Choroid plexus epithelial cell (primary cell): ENCODE measurements around the gene SLC35F1.

ENCODE experiments used
- DNase-seq: peaks from one replicate; pipeline ENCODE4 v3.0.0-alpha.2; 2010; ENCODE audit warnings: low read depth
- H3K4me3 ChIP-seq: 2 replicates; pipeline ENCODE4 v1.5.1; 2011; ENCODE audit warnings: low read depth, mild to moderate bottlenecking, control low read depth, low read length, moderate library complexity
- TF ChIP-seq, protein P1 (sequence below): conservative IDR thresholded peaks from 2 replicates; pipeline ENCODE4 v1.5.1; 2011; ENCODE audit warnings: low read depth, mild to moderate bottlenecking, control low read depth, inconsistent platforms, low read length, moderate library complexity

The SLC35F1 gene

DNA sequence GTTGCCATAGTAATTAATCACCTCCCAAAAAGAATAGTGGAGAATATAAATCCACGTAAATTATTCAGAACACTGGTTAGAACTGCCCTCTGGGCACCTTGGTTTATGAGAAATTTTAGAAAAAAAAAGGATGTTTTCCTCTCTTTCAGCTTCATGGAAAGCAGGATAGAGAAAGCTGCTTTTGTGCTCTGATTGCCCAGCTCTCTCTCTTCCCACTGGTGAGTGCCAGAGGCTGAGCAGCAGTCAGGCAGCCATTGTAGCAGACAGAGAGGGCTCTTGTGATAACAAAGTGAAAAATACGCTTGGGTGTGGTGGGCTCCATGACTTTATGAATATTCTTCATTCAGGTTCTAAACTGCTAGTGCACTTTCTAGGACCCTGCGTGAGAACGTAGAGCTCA is 26.4 kb downstream of the SLC35F1 start:
- no peak overlapping the region for H3K4me3 ChIP-seq
- DNase-seq, result no peak
- TF ChIP-seq, protein P1, sequence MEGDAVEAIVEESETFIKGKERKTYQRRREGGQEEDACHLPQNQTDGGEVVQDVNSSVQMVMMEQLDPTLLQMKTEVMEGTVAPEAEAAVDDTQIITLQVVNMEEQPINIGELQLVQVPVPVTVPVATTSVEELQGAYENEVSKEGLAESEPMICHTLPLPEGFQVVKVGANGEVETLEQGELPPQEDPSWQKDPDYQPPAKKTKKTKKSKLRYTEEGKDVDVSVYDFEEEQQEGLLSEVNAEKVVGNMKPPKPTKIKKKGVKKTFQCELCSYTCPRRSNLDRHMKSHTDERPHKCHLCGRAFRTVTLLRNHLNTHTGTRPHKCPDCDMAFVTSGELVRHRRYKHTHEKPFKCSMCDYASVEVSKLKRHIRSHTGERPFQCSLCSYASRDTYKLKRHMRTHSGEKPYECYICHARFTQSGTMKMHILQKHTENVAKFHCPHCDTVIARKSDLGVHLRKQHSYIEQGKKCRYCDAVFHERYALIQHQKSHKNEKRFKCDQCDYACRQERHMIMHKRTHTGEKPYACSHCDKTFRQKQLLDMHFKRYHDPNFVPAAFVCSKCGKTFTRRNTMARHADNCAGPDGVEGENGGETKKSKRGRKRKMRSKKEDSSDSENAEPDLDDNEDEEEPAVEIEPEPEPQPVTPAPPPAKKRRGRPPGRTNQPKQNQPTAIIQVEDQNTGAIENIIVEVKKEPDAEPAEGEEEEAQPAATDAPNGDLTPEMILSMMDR, result no peak

DNA sequence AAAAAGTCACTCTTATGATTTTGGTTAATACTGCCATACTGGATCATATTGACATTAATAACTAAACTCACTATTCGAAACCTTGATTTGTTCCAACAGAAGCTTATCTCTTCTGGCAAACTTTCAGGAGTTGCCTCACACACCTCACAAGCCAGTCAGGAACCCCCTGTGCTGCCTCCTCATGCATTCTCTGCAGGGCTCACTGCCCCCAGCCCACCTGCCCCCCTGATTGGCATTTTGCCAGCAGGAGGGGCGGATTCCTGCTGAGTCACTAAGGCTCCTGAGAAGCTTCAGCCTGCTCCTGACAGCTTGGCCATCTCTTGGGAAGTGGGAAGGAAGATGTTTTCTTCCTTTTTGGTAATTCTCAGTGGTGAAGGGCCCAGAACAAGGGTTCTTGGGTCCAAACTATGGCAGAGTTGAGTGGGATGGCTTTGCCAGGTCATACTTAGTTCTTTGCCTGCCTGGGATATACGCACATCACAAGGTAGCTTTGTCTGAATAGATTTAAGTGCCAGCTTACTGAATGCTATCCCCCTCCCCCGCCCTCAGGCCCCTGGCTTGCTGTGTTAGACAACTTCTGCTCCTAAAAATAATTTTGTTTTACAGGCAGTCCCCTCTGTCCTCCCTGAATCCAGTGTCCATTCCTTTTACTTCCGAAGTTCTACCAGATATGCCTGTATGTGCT is 31.4 kb downstream of the SLC35F1 start:
- no peak for DNase-seq
- no peak overlapping the region for H3K4me3 ChIP-seq
- TF ChIP-seq, protein P1, result no peak

DNA sequence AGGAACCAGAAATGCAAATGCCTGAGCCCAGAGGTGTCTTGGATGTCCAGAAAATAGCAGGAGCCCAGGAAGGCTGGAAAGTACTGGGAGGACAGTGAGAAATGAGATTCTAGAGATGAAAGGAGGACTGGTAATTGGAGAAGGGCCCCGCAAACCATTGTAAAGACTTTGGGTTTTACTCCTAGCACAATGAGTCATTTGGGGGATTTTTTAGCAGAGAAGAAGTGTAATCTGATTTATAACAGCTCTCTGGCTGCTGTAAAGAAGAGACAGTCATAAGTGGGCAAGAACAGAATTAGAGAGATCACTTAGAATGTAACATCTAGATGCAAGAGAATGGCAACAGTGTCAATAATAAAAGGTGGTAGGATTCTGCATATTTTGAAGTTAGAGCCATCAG is 40.2 kb downstream of the SLC35F1 start:
- H3K4me3 ChIP-seq, result no peak overlapping the region
- TF ChIP-seq, protein P1, result no peak
- DNase-seq, result no peak

DNA sequence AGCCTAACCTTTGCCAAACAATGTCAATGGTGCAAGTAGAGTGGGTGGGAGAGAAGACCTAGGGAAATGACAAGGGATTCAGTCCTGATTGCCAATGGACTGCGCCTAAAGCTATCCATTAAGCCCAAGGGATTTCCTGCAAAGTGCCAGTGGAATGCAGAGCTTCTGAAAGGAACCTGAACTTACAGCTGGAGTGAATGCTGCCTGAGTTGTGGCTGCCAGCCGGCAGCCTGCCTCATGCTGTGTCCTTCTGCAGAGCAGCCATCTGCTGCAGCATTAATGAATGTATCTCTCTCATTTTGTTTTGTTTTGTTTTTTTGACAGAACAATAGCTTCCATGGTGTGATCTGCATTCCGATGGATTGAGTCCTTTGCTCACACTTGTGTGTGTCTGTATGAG is 44.7 kb downstream of the SLC35F1 start:
- TF ChIP-seq, protein P1, result no peak
- H3K4me3 ChIP-seq, result no peak overlapping the region
- DNase-seq, result peak; percentile 1

DNA sequence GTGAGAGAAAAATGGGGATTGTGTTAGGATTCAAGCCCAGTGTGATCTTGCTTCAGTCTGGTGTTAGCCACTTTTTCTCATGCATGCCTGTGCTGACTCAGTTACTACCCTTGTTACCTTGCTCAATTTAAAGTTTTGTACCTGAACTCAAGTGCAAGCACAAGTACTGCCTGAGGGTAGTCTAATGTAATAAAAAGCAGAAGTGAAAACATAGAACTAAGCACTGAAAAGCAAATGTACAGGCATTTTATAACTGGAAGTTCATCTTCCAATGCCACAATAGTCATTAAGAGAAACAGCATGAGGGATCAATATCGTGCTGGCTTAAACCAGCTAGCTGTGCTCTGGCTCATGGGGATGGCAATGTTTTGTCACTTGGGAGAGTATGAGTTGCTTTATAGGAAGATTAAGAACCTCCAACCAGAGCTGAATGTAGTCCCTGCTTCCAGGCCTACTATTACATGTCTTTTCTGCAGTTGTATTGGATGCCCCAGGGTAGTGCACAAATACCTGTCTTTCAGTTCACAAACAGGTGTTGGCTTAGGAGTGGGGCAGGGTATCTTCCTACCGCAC is 48.7 kb downstream of the SLC35F1 start:
- H3K4me3 ChIP-seq, result no peak overlapping the region
- DNase-seq, result no peak
- TF ChIP-seq, protein P1, result no peak

DNA sequence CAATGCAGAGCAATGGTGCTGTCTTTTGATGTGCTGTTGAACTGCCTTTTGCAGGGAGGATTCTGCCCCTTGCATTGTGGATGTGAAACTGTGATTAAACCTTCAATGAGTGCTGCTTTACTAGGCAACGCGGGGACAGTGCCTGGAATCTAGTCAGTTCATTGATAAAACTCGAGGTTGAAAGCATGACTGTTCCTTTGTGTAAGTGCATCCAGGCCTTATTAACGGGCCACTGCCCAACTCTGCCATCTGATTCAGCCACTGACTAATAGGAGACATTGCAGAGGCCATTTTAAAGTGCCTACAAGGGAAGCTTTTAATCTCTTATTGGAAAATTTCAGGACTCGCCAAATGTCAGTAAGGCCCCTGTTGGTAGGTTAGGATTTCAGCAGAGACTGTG is 49.3 kb downstream of the SLC35F1 start:
- TF ChIP-seq, protein P1, result no peak
- no peak for DNase-seq
- H3K4me3 ChIP-seq, result no peak overlapping the region

DNA sequence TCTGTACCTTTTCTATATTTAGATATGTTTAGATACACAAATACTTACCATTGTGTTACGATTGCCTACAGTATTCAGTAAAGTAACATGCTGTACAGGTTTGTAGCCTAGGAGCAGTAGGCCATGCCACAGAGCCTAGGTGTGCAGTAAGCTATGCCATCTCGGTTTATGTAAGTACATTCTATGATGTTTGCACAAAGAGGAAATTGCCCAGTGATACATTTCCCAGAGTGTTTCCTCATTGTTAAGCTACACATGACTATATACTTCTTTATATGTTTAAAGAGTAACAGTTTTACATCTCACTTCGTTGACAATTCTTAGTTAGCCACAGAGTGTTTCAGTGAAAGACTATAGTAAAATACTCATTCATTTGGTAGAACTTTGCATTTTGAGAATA is 51.5 kb downstream of the SLC35F1 start:
- TF ChIP-seq, protein P1, result no peak
- DNase-seq, result no peak
- H3K4me3 ChIP-seq, result no peak overlapping the region
